NCI-H2081 (cell line): Measurements from ENCODE around the gene CROCC2.
A peak's percentile ranks its signal among the peaks of the same experiment; 100 is the strongest.

ENCODE experiments used
- DNase-seq, 2 experiments: peaks; one replicate each; lab custom pipeline; 2025; lab: John Stamatoyannopoulos, UW

The CROCC2 gene

DNA sequence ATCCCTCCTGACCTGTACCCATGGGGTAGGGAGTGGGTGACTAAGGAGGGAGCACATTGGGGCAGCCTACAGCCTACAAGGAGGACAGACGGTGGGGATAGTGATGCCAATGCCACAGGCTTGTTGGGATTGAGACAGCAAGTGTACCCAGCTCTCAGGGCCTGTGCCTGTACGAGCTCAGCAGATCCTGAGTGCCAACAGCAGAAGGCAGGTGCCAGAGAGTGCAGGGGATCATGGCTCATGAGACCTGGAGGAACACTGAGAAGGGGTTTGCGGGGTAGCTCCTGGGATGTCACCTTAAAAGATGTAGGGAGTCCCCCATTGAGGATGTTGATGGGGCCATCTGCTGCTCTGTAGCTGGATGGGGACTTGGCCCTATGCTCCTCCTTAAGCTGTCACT, 82.0 kb downstream of the CROCC2 start:
- DNase-seq, result no peak

DNA sequence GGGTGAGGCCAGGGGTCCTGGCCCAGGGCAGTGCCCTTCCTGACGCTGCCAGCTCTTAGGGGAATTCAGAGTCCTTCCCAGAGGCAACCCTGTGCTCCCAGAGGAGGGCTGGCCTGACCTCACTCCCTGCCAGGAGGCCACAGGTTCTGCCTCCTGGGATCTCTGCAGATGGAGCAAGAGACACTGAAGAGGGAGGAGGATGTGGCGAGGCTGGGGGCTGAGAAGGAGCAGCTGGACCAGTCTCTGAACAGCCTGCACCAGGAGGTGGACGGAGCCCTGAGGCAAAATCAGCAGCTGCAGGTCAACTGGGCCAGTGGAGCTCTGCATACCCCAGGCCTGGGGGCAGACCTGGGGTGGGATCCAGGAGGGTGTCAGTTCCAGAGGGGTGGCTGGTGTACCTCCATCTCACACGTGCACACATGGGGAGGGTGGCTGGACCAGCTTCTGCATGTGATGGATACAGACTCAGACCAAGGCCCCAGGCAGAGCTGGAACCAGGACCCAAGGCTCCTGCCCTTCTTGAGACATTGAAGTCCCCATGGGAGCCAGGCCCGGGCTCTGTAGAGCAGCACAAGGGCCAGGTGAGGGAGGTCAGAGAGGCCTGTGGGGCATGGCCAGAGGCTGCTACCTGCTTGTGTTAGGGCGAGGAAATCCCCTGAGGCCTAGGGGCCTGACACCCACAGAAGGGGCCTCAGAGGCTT, 82.6 kb downstream of the CROCC2 start:
- no peak for DNase-seq

DNA sequence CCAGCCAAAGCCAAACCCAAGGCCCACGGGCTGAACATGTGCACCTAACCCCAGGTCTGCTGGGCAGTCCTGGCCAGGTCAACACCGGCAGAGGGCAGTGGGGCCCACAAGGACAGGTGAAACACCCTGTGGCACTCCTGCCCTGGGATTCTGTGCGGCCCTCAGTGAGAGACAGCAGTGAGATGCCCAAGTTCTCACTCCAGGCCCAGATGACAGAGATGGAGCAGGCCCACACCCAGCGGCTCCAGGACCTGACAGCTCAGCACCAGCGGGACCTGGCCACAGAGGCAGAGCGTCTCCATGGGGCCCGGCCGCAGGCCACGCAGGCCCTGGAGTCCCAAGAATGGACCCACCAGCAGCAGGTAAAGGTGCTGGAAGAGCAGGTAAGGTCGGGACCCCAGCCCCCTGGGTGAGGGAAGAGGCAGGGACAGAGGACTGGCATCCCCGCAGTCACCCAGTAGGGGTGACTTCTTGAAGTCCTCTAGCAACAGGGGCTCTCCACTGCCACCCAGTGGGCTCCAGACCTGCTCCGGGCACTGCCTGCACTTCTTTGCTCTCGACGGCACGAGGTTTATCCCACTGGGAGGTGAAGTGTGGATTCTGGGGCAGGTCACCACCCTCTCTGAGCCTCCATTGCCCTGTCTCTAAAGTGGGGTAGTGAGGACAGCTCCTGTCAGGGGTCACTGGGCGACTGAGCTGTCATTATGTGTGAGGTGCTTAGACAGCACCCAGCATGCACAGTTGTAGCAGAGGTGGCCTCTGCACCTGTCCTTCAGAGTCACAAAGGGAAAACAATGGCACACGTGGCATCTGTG, 83.5 kb downstream of the CROCC2 start:
- DNase-seq, result peak in 1 of 2 experiments; percentile 6

DNA sequence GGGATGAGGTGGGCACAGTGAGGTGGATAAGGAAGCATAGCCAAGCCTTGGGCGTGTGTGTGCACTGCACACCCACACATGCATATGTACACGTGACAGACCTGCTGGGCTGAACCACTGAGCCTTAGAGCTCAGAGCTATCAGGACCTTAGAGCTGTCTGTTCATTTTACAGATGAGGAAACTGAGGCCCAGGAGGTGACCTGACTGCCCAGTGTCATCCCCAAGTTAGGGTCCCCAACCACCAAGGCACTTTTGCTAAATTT, 84.1 kb downstream of the CROCC2 start:
- DNase-seq, result no peak

DNA sequence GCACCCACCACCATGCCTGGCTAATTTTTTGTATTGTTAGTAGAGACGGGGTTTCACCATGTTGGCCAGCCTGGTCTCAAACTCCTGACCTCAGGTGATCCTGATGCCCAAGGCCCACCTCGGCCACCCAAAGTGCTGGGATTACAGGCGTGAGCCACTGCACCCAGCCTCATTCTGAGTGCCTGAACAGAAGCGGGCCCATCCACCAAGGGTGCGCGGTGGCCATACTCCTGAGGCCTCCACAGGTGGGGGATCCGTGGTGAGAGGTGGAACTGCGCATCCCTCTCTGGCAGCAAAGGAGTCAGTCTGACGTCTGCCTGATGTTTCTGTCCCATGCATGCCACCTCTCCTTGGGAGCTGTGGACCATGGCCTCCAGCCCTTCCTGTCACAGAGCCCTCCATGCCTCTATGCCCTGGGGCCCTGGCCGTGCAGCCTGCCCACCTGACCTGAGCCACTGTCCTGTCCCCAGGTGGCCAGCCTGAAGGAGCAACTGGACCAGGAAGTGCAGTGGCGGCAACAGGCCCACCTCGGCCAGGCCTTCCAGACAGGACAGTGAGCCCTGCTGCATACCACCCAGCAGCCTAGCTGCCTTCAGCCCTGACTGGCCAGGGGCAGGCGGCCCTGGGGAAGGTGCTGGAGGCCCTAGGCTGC, 84.7 kb downstream of the CROCC2 start:
- no peak for DNase-seq

DNA sequence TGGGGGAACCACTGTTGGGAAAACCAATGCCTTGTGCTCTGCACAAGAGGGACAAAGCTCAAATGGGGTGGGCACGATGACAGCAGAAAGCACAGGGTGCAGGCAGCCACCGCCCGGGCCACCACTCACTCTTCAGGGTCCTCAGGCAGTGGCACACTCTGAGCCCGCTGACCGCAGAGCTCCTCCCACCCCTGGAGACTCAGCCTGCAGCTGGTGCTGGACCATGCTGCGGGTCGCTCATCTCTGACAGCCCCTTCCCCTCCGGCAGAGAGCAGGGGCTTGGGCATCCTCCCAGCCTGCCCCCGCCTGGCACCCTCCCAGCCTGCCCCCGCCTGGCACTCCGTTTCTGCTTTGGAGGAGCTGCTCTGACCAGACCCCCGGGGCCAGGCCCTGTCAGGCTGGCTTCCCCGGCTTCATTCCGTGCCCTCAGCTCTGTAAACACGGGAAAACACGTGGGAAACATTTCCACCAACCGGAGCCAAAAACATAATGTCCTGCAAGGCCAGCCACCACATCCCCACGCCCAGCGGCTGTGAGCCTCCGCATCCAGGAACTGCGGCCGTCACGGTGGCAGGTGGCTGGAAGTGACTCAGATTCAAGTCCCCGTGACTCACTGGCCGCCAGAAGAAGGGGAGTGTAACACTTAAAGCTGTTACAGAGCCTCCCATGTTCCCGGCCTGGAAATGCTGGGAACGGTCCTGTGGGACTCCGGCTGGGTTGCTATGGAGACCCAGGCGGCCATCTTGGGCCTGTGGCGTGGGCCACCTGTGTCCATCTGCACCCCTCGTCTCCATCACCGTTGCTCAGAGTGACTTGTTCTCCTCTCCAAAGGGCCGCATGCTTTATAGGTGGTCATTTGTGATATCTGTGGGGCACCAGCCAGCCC, 85.5 kb downstream of the CROCC2 start:
- no peak for DNase-seq

DNA sequence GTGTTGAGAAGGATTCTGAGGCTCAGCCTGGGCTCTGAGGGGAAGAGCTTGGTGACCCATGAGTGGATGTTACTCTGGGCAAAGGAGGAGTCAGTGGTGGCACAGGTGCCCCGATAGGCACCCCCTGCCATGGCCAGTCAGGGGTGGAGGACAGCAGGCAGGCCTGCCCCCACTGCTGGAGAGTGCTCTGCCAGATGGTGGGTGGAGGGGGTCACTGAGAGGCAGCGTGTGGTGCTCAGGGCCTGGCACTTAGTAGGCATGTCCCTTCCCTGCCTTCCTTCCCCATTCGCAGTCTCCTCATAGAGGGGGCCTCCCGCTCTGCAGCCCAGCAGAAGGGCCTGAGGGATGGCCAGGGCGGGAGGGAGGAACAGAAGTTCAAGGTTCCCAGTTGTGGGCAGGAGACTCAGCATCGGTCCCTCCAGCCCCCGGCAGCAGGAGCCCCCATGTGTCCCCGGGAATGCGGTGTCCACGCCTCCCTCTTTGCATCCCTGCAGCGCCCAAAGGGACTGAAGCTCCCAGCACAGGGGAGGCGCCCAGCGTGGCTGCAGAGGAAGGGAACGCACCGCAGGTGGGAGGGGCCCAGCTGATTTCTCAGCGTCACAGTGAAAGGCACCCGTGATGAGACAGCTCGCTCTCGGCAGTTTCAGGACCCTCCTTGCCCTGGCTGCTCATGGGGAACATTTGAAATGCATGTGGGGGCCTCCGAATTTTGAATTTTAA, 86.6 kb downstream of the CROCC2 start:
- DNase-seq, result no peak

DNA sequence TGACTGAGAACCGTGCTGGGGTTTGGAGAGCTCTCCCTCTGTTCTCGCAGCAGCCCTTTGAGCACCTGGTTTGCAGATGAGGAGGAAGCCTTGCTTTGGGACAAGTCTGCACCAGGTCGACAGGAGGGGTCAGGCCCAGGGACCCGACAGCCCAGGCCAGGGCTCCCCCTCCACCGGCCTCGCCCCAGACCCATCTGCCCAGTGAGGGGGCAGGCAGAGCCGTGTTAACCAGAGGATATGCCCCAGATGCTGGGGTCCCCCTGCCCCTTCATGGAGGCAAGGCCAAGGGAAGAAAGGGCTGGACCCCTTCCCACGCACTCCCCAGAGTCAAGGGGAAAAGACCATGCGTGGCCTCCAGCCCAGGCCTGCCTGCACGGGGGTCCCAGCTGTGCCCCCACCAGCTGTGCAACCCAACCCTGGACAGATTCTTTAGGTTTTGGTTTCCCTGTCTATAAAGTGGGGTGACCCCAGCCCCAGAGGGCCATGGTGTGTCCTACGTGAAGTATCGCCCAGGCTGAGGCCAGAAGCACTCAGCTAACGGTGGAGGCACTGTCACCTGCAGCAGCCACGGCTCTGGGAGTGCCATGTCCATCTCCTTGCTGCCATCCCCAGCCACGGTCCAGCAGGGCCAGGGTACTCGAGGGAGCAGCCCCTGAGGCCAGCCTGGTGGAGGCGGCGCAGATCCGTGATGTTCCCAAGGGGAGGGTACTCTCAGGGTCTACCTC, 87.5 kb downstream of the CROCC2 start:
- DNase-seq, result no peak

DNA sequence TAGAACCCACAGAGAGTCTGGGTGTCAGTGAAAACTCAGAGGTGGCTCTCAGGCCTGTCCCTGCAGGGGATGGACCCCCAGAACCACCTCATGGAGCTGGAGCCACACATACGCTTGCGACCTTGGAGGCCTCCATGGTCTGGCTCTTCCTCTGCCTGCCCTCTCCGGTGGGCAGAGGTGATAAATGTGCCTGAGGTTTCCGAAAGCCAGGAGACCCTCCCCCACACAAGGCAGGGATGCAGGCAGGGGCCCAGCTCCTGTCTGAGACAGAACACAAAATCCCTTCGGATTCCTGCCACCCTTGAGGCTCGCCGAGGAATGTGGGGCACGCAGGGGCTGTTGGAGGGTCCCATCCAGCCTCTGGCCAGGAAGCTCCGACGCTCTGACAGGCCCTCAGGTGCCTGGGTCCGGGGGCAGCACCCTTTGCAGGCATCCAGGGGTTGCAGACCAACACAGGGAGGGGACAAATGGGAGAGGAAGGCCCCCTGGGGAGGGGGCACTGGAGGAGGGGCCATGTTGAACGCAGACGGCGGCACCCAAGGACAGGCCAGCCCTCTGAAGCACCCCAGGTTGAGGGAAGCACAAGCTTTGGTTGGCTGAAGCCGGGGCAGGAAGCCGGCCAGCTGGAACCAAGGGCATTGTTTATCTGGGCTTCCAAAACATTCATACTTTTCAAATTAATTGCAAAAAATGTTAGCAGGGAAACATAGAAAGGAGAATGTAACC, 88.2 kb downstream of the CROCC2 start:
- no peak for DNase-seq

DNA sequence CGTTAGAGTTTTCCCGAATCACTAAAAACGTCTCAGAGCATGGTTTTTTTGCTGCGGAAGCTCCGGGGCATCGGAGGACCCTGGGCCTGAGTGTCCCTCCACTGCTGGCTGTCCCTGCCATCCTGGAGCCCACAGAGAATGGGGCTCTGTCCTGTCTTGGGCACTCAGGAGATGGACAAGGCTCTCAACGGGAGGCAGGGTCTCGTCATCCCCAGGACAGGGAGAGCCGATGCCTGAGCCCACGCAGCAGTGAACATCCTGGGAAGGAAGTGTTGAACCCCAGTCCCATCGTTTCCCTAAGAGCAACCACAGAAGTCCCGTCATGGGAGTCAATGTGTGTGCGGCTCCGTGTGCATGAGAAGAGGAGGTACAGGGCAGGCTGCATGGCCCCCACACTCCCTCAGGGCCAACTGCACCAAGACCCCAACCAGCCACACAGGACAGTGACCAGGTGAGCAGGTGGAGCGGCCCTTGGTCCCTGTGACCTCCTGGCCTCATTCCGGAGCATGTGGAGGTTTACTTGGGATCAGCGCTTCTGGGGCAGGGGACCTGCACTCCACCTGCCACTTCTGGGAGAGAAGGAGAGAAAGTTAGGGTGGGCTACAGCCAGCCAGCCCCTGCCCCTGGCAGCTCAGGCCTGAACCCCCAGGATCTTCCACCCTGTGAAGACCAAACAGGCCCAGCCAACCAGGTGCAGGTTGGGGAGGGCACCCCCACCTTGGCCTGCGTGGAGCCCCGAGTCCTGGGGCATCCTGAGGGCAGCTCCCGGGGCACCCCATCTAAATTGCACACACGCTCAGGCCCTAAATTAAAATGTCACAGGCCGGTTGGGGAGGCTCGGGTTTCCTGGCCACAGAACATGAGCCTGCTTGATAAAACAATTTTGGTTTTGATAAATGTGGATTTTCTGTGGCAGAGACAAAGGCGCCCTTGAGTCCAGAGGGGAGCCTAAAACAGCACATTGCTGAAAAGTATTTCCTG, 89.2 kb downstream of the CROCC2 start:
- DNase-seq, result no peak

DNA sequence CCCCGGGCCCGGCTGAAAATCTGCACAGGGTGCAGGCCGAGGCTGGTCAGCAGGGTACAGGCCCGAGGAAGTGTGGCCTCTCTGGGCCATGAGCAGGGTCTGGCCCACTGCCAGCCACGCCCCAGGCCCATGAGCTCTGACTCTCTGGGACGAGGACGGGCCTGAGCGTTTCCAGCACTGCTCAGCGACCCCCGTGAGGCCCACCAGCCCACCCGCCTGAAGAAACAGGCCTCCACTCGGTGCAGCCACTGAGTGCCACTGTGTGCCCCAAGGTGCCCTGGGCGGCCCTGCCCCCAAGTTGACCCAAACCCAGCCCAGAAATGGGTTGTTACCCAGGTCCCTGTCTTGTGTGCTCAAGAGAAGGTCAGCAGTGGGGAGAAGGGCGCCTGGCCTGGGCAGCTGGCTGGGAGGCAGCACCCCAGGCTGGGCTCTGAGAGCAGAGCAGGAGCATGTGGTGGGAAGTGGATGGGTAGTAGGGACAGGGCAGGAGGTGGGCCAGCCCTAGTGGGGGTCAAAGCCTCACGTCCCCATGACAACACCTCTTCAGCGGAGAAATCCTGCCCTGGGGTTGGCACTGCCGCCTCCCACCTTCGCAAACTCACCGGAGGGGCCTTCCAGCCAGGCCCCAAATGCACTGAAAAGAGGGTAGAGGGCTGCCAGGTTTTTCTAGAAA, 90.2 kb downstream of the CROCC2 start:
- DNase-seq, result no peak

DNA sequence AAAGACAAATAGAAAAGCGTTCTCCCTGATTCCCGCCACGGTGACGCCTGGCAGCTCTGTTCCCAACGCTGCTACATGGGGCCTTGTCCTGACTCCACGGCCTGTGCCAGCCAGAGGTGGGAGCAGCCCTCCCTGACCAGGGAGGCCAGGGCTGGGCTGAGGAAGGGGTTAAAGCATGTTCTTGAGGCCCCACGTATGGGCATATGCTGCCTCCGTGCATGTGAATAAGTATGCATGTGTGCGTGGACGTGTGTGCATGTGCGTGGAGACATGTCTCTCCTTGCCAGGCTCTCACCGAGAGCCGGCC, 90.7 kb downstream of the CROCC2 start:
- no peak for DNase-seq

DNA sequence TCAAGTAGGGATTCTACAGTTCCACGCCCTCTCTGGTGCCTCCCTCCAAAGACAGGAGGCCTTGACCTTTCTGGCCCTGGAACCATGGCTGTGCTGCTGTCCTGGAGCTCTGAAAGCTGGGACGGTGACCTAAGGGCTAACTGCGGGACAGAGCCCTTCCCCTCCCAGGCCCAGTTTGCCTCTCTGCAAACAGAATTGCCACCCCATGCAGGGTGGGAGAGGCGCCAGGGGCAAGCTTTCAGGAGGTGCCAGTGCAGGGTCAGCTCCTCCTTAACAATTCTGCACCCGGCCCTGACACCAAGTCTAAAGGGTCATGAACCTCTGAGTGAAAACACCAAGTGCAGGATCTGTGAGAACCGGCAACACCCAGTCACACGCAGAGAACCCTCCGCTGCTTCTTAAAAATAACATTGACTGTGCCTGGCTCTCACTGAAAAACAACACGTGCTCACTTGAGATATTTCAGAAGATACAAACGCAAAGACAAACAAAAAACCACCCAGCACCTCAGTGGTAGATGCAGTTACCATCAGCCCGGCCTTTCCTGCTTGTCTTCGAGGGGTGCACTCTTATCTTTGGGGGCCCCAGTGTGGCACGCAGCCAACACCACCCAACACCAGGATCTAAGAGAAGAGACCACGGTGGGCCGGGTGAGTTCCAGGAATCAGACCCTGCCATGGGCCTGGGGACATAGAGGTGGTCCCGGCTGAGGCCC, 91.2 kb downstream of the CROCC2 start:
- DNase-seq, result no peak

DNA sequence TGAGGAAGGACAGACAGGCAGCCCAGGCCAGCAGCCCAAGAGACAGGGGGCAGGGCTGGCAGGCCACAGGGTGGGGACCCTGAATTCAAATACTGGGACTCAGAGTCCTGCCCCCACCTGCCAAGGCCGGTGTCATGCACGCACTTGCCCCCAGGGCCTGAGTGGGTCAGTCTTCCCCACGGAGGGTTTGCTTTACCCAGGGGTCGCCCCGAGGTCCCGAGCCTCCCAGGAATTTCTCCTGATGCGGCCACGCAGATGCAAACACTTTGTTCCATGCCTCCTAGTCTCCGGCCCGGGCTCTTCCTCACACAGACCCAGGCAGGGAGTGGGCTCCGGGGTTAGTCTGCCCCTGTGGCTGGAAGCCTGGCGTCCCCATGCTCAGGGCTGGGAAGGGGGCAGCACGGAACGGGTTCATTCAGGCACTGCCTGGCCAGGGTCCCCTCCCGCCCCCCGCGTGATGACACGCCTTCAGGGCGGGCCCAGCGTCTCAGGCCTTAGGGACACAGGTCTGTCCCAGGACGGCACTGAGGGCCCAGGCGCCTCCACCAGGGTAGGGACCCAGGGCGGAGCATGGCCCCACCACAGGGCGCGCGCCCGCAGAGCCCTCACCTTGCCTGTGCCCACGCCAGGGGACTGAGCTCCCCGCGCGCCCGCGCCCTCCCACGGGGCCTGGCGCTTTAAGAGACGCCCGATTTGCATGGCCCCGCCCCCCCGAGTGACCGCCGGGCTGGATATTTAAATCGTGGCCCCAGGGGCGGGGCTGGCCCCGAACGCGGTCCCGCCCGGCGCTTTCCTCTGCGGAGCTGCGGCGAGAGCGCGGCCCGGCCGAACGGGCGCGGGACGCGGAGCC, 91.9 kb downstream of the CROCC2 start, which contains the start of gene SNED1:
SNED1 (plus strand) TSS at position 763 of the 850 bp plus-strand sequence. CDS start 220 bp downstream, outside the sequence.
- peak; percentile 48 to 66 for DNase-seq

DNA sequence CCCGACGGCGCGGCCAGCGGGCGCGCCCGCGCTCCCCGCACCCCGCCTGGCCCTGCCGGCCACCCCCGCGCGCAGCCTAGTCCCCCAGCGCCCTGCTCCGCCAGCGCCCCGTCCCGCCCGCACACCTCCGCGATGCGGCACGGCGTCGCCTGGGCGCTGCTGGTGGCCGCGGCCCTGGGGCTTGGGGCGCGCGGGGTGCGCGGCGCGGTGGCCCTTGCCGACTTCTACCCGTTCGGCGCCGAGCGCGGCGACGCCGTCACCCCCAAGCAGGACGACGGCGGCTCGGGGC, 92.5 kb downstream of the CROCC2 start:
- DNase-seq, result no peak

DNA sequence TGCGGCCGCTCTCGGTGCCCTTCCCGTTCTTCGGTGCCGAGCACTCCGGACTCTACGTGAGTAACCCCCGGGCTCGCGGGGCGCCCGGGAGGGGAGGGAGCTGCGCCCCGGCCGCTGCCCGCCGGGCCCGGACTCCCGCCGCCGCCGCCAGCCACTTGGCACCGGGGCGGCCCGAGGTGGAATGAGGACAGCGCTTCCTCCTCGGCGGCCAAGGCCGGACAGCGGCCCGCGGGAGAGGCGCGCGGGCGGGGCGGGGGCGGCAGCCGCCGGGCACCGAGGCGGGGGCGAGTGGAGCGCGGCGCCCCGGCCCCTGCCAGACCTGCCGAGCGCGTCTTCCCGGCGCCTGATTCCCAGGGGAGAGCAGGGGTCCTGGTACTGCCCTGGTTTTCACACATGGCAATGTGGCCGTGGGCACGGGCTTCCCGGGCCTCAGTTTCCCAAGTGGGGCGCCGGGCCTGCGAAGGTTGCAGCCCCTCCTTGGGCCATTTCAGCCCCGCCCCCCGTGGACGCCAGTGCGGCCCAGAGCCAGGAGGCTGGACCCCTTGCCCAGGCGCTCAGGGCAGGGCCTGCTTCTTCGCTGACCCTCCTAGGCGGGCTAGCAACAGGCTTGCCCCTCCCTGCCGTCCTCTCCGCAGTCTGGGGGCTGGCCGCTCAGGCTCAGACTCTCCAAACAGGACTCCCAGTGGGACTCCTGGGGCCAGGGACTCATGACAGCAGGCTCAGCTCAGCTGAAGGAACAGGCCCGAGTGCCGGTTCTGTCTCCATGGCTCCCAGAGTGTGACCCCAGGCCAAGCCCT, 93.1 kb downstream of the CROCC2 start:
- no peak for DNase-seq
